Adipocyte (in vitro differentiated cells): ENCODE data around the gene ZNF554.

ENCODE experiments used
- DNase-seq: peaks from one replicate; pipeline ENCODE4 v3.0.0-alpha.2; 2015; ENCODE audit warnings: low read depth
- H3K27me3 ChIP-seq: replicated peaks from 2 replicates; pipeline ENCODE4 v1.7.0; 2013; ENCODE audit warnings: mild to moderate bottlenecking, low read length, moderate library complexity; ENCODE audit not compliant: control insufficient read depth, insufficient read depth
- H3K36me3 ChIP-seq: 2 replicates; pipeline ENCODE4 v1.7.0; 2013; ENCODE audit warnings: low read length, mild to moderate bottlenecking, moderate library complexity; ENCODE audit not compliant: control insufficient read depth, insufficient read depth, severe bottlenecking
- H3K4me1 ChIP-seq: 2 replicates; pipeline ENCODE4 v1.7.0; 2013; ENCODE audit warnings: mild to moderate bottlenecking, low read length, moderate library complexity; ENCODE audit not compliant: control insufficient read depth, insufficient read depth
- H3K4me3 ChIP-seq: 2 replicates; pipeline ENCODE4 v1.7.0; 2013; ENCODE audit warnings: mild to moderate bottlenecking, low read length, moderate library complexity
- H3K9ac ChIP-seq: 2 replicates; pipeline ENCODE4 v1.7.0; 2013; ENCODE audit warnings: mild to moderate bottlenecking, low read length, moderate library complexity
- H3K9me3 ChIP-seq: 2 replicates; pipeline ENCODE4 v1.7.0; 2013; ENCODE audit warnings: mild to moderate bottlenecking, low read length, moderate library complexity; ENCODE audit not compliant: control insufficient read depth

Gene ZNF554

DNA sequence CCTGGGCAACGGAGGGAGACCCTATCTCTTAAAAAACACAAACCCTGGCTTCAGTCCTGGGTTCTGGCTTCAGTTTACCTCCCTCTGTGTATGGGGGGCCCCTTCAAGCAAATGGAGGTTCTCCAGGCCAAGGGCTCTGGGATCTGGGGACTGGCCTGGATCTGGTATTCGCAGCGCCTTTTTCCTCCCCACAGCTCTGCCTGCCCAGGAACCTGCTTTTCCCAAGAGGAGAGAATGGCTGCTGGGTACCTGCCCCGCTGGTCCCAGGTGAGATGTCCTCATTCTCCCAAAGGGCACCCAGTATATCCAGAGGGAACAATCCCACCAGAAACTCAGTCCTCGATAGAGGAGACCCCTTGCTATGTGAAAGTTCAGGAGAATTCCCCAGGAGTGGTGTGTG, 3.2 kb downstream of the ZNF554 start:
- H3K27me3 ChIP-seq = no peaks in the 10 kb centered on the region
- no peak overlapping the region for H3K4me3 ChIP-seq
- H3K4me1 ChIP-seq = peaks cover 3% of the 10 kb centered on the region
- H3K9me3 ChIP-seq = peaks cover 5% of the 10 kb centered on the region
- no peak for DNase-seq
- H3K36me3 ChIP-seq = peaks cover 9% of the 10 kb centered on the region
- no peak overlapping the region for H3K9ac ChIP-seq

DNA sequence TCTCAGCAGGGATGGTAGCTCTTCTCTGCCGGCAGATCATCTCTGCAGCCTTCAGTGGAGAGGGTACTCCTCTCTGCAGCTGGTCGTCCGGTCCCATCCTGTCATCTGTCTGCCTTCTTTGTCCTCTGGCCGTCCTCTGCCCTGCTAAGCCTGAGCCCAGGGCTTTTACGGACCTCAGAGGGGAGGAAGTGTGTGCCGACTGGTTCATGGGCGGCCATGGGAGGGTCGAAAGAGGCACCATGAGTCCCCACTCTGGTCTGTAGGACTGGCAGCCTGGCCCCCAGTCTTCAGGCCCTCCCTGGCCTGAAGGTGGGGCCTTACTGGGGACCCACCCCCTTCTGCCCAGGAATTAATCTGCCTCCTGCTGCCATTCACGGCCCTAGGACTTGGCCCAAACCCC, 4.0 kb downstream of the ZNF554 start:
- peaks cover 9% of the 10 kb centered on the region for H3K36me3 ChIP-seq
- peaks cover 9% of the 10 kb centered on the region for H3K9me3 ChIP-seq
- no peaks in the 10 kb centered on the region for H3K27me3 ChIP-seq
- H3K4me1 ChIP-seq = peaks cover 3% of the 10 kb centered on the region
- no peak overlapping the region for H3K9ac ChIP-seq
- no peak overlapping the region for H3K4me3 ChIP-seq
- DNase-seq = no peak

DNA sequence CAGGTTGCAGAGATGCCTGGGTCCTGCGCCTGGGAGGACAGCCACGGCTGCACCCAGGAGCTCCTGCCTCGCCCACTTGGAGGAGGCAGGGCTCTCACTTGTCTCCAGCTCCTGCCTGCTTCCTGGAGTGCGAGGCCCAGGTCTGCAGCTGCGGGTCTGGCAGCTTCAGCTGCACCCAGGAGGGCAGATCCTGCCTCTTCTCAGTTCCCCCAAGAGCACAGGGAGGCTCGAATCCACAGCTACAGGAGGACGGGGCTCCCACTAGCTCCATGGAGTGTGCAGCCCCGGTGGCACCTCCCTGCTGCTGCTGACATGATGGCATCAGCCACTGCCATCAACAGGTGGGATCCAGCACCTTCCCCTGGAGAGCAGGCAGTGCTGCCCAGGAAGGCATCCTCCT, 4.5 kb downstream of the ZNF554 start:
- H3K36me3 ChIP-seq = peaks cover 9% of the 10 kb centered on the region
- no peaks in the 10 kb centered on the region for H3K27me3 ChIP-seq
- DNase-seq = no peak
- peaks cover 3% of the 10 kb centered on the region for H3K4me1 ChIP-seq
- no peak overlapping the region for H3K4me3 ChIP-seq
- H3K9me3 ChIP-seq = peaks cover 9% of the 10 kb centered on the region
- H3K9ac ChIP-seq = no peak overlapping the region

DNA sequence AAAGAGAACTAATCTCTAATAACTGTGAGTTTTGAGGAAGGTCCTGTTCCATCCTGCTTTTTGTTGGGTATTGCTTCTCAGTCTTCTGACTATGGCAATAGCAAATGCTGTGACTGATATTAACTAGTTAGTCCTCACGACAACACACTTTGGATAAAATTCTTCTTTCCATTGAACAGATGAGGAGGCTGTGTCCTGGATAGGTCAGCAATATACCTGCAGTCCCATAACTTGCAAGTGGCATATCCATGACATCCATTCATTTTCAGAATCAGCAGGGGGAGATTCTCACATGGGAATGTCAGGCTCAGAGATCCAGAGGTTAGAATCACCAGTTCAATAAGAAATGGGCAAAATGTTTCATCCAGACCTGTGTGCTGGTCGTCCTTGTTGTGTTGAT, 7.4 kb downstream of the ZNF554 start:
- H3K9ac ChIP-seq = no peak overlapping the region
- H3K4me3 ChIP-seq = no peak overlapping the region
- H3K4me1 ChIP-seq = no peaks in the 10 kb centered on the region
- H3K27me3 ChIP-seq = no peaks in the 10 kb centered on the region
- peaks cover 9% of the 10 kb centered on the region for H3K36me3 ChIP-seq
- peaks cover 27% of the 10 kb centered on the region for H3K9me3 ChIP-seq
- DNase-seq = no peak

GRCh38 chr19:2827840-2828489, 8.3 kb downstream of the ZNF554 start:
- no peak overlapping the region for H3K9ac ChIP-seq
- no peaks in the 10 kb centered on the region for H3K27me3 ChIP-seq
- H3K4me3 ChIP-seq = no peak overlapping the region
- no peak for DNase-seq
- H3K4me1 ChIP-seq = no peaks in the 10 kb centered on the region
- peaks cover 36% of the 10 kb centered on the region for H3K9me3 ChIP-seq
- H3K36me3 ChIP-seq = peaks cover 18% of the 10 kb centered on the region

- no peak for DNase-seq
- no peaks in the 10 kb centered on the region for H3K4me1 ChIP-seq
- peak overlapping the region; percentile 63 for H3K4me3 ChIP-seq
- peaks cover 79% of the 10 kb centered on the region for H3K9me3 ChIP-seq
- H3K9ac ChIP-seq = no peak overlapping the region
- no peaks in the 10 kb centered on the region for H3K27me3 ChIP-seq
- peaks cover 41% of the 10 kb centered on the region for H3K36me3 ChIP-seq
Observed at GRCh38 chr19:2834294-2834871, 14.7 kb downstream of the ZNF554 start.

DNA sequence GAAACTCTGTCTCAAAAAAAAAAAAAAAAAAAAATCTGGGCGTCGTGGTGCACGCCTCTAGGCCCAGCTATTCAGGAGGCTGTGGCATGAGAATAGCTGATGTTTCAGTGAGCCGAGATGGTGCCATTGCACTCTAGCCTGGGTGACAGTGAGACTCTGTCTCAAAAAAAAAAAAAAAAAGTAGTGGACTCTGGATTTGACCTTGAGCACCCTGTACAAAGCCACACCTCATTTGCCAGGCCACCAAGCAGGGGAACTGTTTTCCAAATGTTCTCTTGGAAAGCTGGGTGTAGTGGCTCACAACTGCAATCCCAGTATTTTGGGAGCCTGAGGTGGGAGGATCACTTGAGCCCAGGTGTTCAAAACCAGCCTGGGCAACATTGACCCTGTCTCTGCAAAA, 17.8 kb downstream of the ZNF554 start:
- Histone ChIP-seq H3K27me3 (no peaks in the 10 kb centered on the region), H3K4me1 (peaks cover 4% of the 10 kb centered on the region), H3K36me3 (peaks cover 37% of the 10 kb centered on the region), H3K9me3 (peaks cover 57% of the 10 kb centered on the region), H3K4me3 (no peak overlapping the region), H3K9ac (no peak overlapping the region)
- no peak for DNase-seq

GRCh38 chr19:2840794-2841791, 21.4 kb downstream of the ZNF554 start, which contains the start of gene ZNF555:
Gene ZNF555 (plus strand): TSS chr19:2841475. CDS start chr19:2841573, 98 bp downstream.
- peaks cover 21% of the 10 kb centered on the region for H3K9me3 ChIP-seq
- no peaks in the 10 kb centered on the region for H3K27me3 ChIP-seq
- peak within 1 kb of the TSS; percentile 89 for H3K4me3 ChIP-seq
- H3K4me1 ChIP-seq = peaks cover 6% of the 10 kb centered on the region
- DNase-seq = peak; percentile 100
- peak within 1 kb of the TSS; percentile 86 for H3K9ac ChIP-seq
- peaks cover 10% of the 10 kb centered on the region for H3K36me3 ChIP-seq

GRCh38 chr19:2841855-2842574, 22.3 kb downstream of the ZNF554 start:
- Histone ChIP-seq H3K4me1 (peaks cover 6% of the 10 kb centered on the region), H3K9ac (peak overlapping the region; percentile 86), H3K36me3 (peaks cover 3% of the 10 kb centered on the region), H3K27me3 (no peaks in the 10 kb centered on the region), H3K4me3 (peak overlapping the region; percentile 89), H3K9me3 (peaks cover 12% of the 10 kb centered on the region)
- peak; percentile 30 for DNase-seq

DNA sequence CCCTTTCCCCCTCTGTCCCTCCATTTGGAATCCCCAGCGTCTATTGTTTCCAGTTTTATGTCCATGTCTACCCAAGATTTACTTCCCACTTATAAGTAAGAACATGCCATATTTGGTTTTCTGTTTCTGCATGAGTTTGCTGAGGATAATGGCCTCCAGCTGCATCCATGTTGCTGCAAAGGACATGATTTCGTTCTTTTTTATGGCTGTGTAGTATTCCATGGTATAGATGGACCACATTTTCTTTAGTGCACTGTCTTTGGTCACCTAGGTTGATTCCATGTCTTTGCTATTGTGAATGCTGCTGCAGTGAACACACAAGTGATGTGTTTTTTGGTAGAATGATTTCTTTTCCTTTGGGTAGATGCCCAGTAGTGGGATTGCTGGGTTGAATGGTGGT, 25.4 kb downstream of the ZNF554 start:
- H3K9ac ChIP-seq = no peak overlapping the region
- H3K9me3 ChIP-seq = peaks cover 11% of the 10 kb centered on the region
- DNase-seq = no peak
- H3K36me3 ChIP-seq = peaks cover 3% of the 10 kb centered on the region
- no peak overlapping the region for H3K4me3 ChIP-seq
- no peaks in the 10 kb centered on the region for H3K27me3 ChIP-seq
- H3K4me1 ChIP-seq = peaks cover 6% of the 10 kb centered on the region
